Panc1 (cell line): ENCODE measurements around the gene ZNF582.

Source experiments
- CTCF ChIP-seq: fragments of 450-650 bp; IDR thresholded peaks from 2 replicates; pipeline ENCODE4 v1.5.1; 2017; ENCODE audit warnings: mild to moderate bottlenecking
- POLR2AphosphoS5 ChIP-seq: IDR thresholded peaks from 2 replicates; pipeline ENCODE4 v1.6.1; 2012; ENCODE audit warnings: mild to moderate bottlenecking, low read depth, low read length, moderate library complexity
- TF ChIP-seq, protein P1 (sequence below), 2 experiments: IDR thresholded peaks; 2 replicates each; pipeline ENCODE4 v1.6.1; 2011 to 2012; ENCODE audit warnings: low read depth in 2 of 2, control low read depth in 1 of 2, low read length in 1 of 2, mild to moderate bottlenecking in 1 of 2, moderate library complexity in 1 of 2; ENCODE audit not compliant: insufficient read depth in 1 of 2

DNA sequence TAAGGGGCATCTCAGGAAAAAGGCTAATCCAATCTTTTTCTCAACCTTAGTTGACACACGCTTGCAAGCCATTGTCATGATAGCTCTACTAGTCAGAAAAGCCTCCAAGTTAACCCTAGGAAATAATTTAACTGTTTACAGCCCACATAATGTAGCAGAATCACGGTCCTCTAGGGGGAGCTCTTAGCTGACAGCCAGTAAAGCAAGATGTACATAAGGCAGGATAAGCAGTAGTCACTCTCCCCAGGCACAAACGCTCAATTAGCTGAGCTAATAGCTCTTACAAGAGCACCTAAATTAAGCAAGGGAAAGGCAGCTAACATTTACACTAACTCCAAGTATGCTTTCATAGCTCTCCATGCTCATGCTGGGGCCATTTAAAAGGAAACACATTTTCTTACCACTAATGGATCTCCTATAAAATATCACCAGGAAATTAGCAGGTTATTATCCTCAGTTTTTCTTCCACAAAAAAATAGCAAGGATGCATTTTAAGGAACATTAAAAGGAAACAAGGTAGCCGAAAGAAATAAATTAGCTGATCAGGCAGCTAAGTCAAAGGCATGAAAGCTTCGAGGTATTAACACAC, 45.0 kb downstream of the ZNF582 start:
- TF ChIP-seq POLR2AphosphoS5 (no peak), CTCF (peak; percentile 90)
- TF ChIP-seq, protein P1, sequence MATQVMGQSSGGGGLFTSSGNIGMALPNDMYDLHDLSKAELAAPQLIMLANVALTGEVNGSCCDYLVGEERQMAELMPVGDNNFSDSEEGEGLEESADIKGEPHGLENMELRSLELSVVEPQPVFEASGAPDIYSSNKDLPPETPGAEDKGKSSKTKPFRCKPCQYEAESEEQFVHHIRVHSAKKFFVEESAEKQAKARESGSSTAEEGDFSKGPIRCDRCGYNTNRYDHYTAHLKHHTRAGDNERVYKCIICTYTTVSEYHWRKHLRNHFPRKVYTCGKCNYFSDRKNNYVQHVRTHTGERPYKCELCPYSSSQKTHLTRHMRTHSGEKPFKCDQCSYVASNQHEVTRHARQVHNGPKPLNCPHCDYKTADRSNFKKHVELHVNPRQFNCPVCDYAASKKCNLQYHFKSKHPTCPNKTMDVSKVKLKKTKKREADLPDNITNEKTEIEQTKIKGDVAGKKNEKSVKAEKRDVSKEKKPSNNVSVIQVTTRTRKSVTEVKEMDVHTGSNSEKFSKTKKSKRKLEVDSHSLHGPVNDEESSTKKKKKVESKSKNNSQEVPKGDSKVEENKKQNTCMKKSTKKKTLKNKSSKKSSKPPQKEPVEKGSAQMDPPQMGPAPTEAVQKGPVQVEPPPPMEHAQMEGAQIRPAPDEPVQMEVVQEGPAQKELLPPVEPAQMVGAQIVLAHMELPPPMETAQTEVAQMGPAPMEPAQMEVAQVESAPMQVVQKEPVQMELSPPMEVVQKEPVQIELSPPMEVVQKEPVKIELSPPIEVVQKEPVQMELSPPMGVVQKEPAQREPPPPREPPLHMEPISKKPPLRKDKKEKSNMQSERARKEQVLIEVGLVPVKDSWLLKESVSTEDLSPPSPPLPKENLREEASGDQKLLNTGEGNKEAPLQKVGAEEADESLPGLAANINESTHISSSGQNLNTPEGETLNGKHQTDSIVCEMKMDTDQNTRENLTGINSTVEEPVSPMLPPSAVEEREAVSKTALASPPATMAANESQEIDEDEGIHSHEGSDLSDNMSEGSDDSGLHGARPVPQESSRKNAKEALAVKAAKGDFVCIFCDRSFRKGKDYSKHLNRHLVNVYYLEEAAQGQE (IDR thresholded peaks at IDR 0.05; ENCODE audit: insufficient read depth in 1 of 2, low read depth in 2 of 2, low read length in 1 of 2), result no peak
